ENCODE data around the gene ANKMY1. TPM values are rescaled to one million over a fixed set of nuclear protein-coding genes. Genes with fewer than 3 reads are reported as not detected.
A peak's percentile ranks its signal among the peaks of the same experiment; 100 is the strongest.

Gene ANKMY1
- total RNA-seq, 1 donor from 2014 or later, result 25.6 TPM

GRCh38 chr2:240436683-240437550 is 120.9 kb downstream of the ANKMY1 start:
- DNase-seq (ENCODE audit: low spot score), result no peak

DNA sequence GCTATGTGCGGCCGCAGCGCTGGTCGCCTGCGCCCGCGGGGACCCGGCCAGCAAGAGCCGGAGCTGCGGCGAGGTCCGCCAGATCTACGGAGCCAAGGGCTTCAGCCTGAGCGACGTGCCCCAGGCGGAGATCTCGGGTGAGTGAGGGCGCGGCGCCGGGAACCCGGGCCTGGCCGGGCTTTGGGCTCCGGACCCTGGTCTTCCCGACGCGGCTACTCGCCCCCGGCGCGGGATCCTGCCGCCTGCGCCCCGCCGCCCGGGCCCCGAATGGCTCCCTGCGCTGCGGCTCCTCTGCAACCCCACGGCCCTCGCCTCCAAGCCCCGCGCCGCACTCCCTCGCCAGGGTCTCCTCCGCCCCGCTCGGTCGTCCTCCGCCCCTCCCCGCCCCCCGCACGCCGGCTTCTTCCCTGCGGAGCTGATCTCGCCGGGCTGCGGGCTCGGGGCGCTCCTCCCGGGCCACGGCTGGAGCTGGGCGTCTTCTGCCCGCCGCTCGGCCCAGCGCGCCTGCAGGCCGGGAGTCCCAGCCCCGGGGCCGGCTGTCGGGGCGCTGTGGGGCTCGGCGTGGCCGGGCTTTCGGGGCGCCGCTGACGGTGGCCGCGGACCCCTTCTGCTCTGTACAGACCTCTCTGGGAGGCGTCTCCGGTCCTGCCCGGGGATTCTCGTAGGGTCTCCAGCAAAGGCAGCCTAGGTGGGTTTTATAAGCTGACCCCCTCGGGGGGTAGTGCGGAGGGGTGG is 121.7 kb downstream of the ANKMY1 start:
- DNase-seq (ENCODE audit: low spot score), result no peak

DNA sequence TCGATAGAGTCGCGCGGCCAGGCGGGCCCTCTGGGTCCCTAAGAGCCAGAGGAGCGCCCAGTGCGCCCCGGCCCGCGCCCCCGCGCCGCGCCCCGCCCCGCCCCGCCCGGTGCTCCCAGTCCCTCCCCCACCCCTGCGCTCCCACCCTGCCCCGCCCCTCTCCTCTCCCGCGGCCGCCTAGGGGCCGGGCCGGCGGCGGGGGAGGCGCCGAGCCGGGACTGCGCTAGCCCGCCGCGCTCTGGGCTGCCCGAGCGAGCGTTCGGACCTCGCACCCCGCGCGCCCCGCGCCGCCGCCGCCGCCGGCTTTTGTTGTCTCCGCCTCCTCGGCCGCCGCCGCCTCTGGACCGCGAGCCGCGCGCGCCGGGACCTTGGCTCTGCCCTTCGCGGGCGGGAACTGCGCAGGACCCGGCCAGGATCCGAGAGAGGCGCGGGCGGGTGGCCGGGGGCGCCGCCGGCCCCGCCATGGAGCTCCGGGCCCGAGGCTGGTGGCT is 122.3 kb downstream of the ANKMY1 start, which contains the start of gene GPC1:
GPC1 (plus strand) TSS at position 207 of the 491 bp plus-strand sequence; CDS start at position 463, 256 bp downstream.
- peak; percentile 64 for DNase-seq (ENCODE audit: low spot score)

- DNase-seq (ENCODE audit: low spot score), result peak; percentile 92
Measured at GRCh38 chr2:240434728-240435456, 122.9 kb downstream of the ANKMY1 start.

DNA sequence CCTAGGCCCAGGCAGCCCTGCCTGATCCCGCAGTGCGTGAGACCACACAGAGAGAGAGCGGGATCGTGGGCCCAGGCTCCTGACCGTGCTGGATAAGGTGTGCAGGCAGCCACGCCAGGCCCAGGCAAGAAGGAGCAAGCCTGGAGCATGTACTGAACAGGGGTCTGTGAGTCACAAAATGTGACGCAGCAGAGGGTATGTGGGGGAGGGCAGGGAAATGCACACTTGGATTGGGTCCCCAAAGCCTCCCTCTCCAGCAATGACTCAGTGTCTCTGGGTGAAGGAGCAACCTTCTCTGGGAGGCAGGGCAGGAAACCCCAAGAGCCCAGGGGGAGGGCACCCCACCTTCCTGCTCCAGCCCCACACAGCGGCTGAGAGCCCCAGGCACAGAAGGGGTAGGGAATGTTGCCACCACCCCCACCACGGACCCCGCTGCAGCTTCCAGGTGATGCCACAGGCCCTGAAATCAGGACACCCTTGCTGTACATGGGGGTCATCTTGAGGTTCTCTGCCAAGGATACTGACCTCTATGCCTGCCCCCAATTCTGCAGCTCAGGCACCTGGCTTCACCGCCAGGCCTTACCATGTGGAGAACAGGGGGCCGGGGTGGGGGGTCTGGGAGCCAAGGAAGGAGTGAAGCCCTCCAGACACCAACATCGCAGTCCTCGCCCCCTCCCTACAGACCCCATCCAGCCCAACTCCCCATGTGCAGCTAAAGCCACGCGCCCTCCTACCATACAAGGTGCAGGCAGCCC is 123.6 kb downstream of the ANKMY1 start:
- no peak for DNase-seq (ENCODE audit: low spot score)

- no peak for DNase-seq (ENCODE audit: low spot score)
Measured at GRCh38 chr2:240432820-240433801, 124.7 kb downstream of the ANKMY1 start.

DNA sequence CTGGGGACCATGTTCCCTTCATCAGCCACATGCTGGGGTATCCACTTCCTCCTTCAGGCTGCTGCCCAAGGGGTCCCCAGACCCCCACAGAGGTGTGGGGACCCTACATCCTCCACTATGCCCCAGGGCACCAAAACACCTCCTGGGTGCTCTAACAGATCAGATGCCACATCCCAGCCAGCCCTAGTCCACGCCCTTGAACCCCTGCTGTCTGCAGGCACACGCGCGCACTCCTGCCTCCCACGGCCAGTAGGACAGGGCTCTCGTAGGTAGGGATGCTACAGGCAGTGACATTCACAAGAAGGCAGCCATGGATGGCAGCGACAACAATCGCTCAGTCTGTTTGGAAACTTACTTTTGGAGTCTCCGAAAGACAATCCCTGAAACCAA is 125.4 kb downstream of the ANKMY1 start:
- DNase-seq (ENCODE audit: low spot score), result no peak

GRCh38 chr2:240431661-240432424 is 125.9 kb downstream of the ANKMY1 start:
- no peak for DNase-seq (ENCODE audit: low spot score)

DNA sequence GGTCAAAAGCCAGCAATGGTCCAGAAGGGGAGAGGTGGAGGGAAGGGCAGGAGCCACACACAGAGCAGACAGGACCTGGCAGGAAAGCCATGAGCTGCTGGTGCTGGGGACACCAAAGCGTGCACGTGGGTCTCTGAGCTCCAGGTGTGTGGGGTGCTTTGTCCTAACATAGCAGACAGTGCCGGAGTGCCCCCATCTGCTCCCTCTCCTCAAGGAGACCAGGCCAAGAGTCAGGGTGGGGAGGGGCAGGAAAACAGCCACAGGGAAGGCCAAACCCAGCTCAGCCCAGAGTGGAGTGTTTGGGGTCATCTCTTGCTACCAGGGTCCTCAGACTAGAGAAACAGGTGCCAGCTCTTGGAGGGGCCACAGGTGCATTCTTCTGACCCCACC is 126.5 kb downstream of the ANKMY1 start:
- no peak for DNase-seq (ENCODE audit: low spot score)

DNA sequence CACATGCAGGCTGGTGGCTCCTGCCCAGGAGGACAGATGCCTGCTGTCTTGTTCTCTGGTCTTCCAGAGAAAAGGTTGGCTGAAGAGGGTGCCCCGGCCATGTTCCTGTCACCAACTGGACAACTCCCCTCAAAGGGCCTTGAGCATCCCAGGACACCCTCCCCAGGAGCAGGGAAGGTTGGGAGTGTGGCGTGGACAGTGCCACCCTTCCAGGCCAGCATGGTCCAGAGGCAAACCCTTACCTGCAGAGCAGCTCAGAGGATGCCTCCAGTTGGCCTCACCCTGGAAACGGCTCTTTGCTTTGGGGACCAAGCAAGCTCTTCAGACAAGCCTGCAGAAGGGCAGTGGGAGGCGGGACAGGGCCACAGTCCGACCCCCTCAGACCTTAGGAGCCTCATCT is 127.2 kb downstream of the ANKMY1 start:
- no peak for DNase-seq (ENCODE audit: low spot score)

DNA sequence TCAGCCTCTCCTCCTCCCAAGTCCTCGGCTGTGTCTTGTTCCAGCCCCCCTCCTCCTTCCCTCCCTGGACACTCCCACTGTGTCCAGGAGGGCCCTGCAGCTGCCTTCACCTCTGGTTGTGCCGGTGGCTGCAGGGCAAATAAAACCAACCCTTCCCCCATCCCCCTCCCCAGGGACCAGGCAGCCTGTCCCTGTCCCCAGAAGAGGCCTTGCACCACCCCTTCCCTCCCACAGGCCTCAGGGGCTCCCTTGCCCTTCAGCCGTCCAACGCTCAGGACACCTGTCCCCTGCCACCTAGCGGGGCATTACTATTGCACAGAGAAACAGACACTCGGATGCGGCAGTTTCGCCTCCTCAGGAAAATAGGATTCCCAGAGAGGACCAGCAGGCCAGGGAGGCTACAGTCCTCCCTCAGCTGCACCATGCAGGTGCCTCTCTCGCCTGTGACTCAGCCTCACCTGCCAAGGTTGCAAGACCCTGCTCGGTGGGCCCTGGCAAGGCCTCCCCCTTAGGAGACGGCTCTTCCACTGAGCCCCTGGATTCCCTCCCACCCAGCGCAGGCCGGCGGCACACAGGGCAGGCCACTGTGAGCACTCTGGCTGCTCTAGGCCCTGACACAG is 127.8 kb downstream of the ANKMY1 start:
- DNase-seq (ENCODE audit: low spot score), result no peak

Other genes with a start within 250 kb of the ANKMY1 start
- gene GPC1, start 122.3 kb downstream of the ANKMY1 start, total RNA-seq, result 65.7 TPM
- 4.0 TPM for gene DUSP28, start 2.4 kb upstream of the ANKMY1 start, total RNA-seq
- gene RNPEPL1, start 10.5 kb upstream of the ANKMY1 start, total RNA-seq, result 91.8 TPM
- gene CAPN10, start 28.7 kb upstream of the ANKMY1 start, total RNA-seq, result 56.1 TPM
- gene GPR35, start 67.5 kb upstream of the ANKMY1 start, total RNA-seq, result 71.2 TPM
- gene AQP12B, start 124.9 kb upstream of the ANKMY1 start, total RNA-seq, result not detected
- not detected for gene AQP12A, start 133.9 kb upstream of the ANKMY1 start, total RNA-seq

Data from mucosa of gallbladder (tissue), 1 donor.